Measurements from ENCODE around the gene GPR62.

The GPR62 gene

DNA sequence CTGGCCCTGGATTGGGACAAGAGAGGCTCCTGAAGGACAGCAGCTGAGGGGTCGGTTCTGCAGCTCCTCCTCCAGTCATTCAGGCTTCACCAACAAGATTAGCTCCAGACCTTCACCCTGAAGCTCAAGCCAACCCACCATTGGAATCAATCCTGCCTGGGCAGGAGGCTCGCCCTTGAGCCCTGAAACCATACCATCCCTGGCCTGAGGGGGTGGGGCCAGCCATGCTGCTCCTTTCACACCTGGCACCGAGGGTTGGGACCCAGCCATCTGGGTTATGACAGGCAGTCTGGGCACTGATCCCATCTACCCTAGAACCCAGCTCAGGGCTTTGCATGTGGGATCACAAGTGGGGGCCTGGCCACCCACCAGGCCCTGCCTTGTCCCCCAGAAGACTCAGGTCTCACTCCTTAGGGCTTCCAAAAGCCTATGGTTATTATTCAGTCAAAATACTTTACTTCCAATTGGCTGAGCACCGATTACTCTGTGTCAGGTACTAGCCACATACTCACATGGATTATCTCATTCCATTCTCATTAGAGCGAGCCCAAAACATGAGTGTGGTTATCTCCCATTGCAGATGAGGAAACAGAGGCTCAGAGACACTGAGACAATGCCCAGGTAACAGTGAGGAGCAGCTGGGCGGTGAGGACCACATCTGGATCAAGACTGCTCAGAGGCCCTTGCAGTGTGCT is 15.6 kb downstream of the GPR62 start:
- TF ChIP-seq, protein P1, sequence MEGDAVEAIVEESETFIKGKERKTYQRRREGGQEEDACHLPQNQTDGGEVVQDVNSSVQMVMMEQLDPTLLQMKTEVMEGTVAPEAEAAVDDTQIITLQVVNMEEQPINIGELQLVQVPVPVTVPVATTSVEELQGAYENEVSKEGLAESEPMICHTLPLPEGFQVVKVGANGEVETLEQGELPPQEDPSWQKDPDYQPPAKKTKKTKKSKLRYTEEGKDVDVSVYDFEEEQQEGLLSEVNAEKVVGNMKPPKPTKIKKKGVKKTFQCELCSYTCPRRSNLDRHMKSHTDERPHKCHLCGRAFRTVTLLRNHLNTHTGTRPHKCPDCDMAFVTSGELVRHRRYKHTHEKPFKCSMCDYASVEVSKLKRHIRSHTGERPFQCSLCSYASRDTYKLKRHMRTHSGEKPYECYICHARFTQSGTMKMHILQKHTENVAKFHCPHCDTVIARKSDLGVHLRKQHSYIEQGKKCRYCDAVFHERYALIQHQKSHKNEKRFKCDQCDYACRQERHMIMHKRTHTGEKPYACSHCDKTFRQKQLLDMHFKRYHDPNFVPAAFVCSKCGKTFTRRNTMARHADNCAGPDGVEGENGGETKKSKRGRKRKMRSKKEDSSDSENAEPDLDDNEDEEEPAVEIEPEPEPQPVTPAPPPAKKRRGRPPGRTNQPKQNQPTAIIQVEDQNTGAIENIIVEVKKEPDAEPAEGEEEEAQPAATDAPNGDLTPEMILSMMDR (IDR thresholded peaks at IDR 0.05; ENCODE audit: low read depth, low read length), result no peak
- no peak overlapping the region for H3K4me3 ChIP-seq (ENCODE audit: low read depth, low read length)

DNA sequence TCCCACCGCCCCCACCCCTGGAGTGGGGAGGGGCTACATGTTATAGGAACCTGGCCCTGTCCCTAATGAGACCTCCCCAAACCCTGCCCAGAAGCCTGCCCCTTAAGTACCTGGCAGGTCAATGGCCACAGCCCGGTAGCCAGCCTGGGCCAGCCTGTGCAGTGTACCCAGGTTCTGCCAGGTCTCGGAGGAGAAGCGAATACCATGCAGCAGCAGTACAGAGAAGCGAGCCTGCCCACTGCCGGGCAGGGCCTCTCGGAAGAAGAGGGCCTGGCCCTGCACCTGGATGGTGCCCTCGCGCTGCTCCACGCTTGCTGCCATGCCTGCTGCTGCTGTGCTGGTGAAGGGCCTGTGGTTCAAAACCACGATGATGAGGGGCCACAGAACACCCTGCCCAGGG is 16.2 kb downstream of the GPR62 start:
- H3K4me3 ChIP-seq (ENCODE audit: low read depth, low read length), result no peak overlapping the region
- TF ChIP-seq, protein P1 (IDR thresholded peaks at IDR 0.05; ENCODE audit: low read depth, low read length), result no peak

DNA sequence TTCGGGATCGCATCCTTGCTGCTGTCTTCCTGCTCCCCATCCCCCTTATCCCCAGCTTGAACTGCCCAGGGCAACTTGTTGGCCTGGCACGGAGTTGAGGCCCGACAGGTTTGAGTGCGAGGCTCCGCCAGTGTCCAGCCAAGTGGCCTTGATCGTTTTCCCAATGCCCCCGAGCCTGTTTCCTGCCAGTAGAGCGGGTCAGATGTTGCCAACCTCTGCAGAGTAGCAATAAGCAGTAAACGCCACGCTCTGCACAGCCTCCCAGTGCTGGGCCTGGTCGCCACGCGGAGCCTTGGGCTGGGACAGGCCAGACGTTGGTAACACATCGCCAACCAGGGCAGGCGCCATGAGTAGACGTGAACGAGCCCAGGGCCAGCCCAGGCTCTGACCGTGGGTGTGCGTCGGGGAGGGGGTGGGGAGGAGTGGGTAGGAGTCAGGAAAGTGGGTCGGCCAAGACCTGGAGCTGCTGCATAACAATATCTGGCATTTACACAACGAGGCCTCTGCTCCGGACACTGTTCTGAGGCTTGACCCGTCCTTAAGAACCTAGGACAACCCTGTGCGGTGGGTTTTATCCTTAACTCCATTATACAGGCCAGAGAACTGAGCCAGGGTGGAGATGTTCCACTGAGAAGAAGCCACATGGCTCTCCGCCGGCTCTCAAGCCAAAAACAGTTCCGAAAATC is 19.2 kb downstream of the GPR62 start:
- peak overlapping the region; percentile 77 for H3K4me3 ChIP-seq (ENCODE audit: low read depth, low read length)
- TF ChIP-seq, protein P1 (IDR thresholded peaks at IDR 0.05; ENCODE audit: low read depth, low read length), result no peak; the same call in 1 of the 2 replicates

DNA sequence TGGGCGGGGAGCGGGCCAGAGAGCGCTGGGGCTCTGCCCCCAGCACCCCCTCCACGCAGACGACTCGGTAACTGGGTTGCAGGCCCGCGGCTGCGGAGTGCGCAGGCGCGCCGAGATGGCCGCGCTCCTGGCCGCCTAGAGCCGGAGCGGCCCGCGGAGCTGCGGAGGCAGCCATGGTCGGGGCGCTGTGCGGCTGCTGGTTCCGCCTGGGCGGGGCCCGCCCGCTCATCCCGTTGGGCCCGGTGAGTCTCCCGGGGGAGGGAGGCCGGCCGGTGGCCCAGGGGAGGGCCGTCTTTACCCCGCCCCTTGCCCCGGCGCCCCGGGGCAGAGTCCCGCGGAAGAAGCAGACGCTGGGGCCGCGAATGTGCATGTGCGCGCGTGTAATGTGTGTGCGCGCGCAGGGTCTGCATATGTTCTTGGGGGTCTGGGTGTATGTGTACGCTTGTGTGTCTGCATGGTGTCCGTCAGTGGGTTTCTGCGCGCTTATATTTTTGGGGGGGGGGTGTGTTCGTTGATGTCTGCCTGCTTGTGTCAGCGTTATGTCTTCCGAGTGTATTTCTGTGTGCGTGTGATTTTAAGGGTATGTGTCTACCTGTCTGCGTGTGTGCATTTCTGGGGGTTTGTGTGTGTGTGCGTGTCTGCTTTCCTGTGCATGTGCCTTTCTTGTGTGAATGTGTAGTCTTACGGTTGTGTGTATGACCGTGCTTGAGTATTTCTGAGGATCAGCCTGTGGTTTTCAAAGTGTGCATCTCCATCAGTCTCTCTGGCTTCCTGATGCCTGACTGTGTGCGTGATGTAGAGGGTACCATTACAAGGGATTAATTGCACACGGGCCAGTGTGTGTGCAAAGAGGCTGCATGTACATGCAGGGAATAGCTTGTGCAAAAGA is 20.0 kb downstream of the GPR62 start, which contains the start of gene ABHD14A:
Gene ABHD14A, plus strand, starts transcription at position 102 of the 889 bp plus-strand sequence. Its CDS starts 72 bp downstream, at position 174.
- TF ChIP-seq, protein P1 (IDR thresholded peaks at IDR 0.05; ENCODE audit: low read depth, low read length), result no peak
- peak within 1 kb of the TSS; percentile 77 for H3K4me3 ChIP-seq (ENCODE audit: low read depth, low read length)

DNA sequence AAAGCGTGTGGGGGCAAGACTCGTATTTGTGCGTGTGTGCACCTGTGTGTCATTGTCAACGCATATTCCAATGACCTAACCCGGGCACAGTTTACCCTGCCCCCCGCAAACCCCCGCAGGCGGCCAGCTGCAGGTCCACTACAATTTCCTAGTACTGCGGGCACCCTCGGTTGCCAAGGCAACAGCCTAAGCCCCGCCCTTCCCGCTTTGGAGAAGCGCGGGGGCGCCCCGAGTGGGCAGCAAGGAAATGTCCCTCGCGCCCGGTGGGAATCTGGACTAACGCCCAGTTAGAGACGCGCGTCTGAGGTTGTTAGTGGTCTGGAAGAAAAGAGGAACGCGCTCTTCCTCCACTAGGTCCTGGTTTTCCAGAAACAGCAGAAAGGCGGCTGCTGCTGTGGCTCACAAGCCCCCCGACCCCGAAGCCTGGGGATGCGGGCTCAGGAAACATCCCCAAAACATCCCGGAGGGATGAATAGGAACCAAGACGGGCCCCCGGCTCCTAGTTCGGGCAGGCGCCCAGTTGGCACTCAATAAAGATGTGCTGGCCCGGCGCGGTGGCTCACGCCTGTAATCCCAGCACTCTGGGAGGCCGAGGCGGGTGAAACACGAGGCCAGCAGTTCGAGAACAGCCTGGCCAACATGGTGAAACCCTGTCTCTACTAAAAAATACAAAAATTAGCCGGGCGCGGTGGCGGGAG is 20.8 kb downstream of the GPR62 start:
- TF ChIP-seq, protein P1 (IDR thresholded peaks at IDR 0.05; ENCODE audit: low read depth, low read length), result no peak
- no peak overlapping the region; the same call in 1 of the 2 replicates for H3K4me3 ChIP-seq (ENCODE audit: low read depth, low read length)

DNA sequence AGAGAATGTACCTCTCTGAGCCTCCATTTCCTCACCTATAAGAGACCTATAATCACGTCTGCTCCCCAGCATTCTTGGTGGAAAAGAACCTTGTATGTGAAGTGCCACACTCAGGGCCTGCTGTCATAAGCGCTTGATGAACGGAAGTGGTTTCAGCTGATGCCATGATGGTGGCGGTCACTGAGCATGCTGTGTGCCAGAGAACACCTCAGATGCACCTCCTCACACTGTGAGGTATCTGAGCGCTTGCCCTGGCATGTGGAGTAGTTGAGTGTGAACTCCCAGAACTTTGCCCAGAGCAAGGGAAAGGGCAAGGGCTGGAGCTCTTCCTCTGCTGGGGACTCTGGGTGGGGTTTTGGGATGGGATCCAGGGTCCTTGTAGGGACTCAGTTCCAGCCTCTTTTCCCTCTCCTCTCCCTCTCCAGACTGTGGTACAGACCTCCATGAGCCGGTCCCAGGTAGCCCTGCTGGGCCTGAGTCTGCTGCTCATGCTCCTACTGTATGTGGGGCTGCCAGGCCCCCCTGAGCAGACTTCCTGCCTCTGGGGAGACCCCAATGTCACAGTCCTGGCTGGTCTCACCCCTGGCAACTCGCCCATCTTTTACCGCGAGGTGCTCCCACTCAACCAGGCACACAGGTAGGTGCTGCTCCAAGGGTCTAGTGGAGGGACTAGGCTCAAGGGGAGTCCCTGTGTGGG is 22.4 kb downstream of the GPR62 start:
- no peak overlapping the region for H3K4me3 ChIP-seq (ENCODE audit: low read depth, low read length)
- TF ChIP-seq, protein P1 (IDR thresholded peaks at IDR 0.05; ENCODE audit: low read depth, low read length), result no peak
